Muscle of arm (tissue), 12 donors: ENCODE measurements around the gene URAD. TPM values are rescaled to one million over a fixed set of nuclear protein-coding genes. Genes with fewer than 3 reads are reported as not detected.

Experiments
- DNase-seq: peaks from one replicate; pipeline ENCODE4 v3.0.0-alpha.2; 2013
- polyA plus RNA-seq, 12 donors: library from polyadenylated mRNA; unstranded; fragments of 120-200 nt; gene quantifications; one replicate each; pipeline ENCODE4 v1.2.1, GENCODE V29; 2013; ENCODE audit not compliant: insufficient read length in 12 of 12

The URAD gene
- polyA plus RNA-seq, 12 donors = not detected

DNA sequence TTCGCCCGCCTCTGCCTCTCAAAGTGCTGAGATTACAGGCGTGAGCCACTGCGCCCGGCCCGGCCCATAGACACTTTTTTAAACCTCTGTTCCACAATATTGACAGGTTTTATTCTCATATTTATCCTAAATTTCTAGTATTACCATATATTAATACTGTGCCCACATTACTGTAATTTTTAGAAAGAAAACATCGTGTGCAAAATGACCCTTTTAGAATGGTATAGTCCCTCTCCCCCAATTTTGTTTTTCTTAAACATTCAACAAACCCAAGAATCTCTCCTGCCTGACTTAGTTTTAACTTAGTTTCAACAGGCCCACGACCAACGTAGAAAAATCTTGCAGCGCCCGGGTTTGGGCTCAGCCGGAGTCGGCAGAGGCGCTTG is 28.5 kb downstream of the URAD start:
- DNase-seq = no peak

- DNase-seq = no peak
Measured at GRCh38 chr13:27956576-27957300, 31.8 kb downstream of the URAD start.

GRCh38 chr13:27955014-27955591 is 33.4 kb downstream of the URAD start:
- no peak for DNase-seq

GRCh38 chr13:27954406-27954851 is 34.1 kb downstream of the URAD start:
- no peak for DNase-seq

DNA sequence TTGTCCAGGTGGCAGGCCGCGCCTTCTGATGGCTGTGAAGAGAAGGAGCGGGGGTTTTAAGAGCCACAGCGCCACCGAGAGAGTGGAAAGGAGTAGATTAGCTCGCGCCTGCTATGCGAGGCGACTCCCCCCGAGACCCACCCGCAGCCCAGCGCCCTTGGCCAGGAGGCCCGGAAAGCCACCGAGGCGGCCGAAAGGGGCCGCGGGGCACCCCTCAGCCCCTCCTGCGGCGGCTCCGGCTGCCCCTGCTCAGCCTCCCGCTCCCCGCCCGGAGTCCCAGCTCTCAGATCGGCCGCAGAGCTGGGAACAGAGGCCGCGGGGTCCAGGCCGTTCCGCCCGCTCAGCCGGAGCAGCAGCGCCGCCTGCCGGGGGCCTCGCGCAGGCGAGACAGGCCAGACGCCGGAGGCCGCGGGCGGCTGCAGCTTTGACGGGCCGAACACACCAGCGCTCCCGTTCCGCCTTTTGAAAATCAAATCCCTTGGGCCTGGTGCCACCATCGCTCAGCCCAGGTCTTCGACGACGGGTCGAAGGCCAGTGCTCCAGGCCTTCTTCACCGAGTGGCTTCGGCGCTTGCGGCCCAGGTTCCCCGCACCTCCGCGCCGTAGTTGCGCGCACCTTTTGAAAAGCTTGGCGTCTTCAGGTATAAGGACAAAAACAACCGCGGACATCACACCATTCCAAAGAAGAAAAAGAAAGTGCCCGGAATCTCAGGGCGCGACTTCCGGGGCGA is 34.7 kb downstream of the URAD start:
- DNase-seq = peak; percentile 67

DNA sequence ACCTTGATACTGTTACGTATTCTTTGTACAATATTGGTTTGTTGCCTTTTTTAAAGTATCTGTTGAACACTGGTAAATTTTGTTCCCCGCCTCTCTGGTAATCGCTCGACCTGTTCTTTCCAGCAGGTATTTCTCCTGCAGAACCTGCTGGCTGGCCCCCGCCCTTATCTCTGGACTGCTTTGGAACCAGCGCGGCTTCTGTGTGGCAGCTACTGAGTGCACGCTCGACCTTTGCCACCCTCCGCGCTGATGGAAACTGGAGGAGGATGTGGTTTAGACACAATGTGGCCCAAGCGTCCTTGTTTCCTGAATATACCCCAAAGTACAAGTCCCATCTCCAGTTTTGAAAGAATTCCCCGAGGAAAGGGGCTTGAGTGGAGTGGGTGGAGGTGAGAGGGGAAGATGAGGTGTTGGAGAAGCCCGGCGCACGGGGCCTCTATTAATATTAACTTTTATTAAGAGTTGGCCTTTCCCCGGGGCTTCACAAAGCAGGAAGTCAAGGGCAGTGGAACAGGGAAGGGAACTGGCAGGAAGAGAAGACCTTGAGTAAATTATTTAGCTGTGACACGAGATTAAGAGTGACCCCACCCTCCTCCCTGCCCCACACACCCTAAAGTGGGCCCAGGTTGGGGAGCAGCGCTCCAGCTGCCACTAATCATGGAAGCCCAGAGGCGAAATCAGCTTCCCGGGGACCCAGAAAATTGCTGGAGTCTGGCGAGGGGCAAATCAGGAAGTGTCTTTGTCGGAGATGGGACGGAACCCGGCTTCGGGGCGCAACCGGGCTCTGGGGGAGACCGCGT is 35.4 kb downstream of the URAD start:
- DNase-seq = no peak

DNA sequence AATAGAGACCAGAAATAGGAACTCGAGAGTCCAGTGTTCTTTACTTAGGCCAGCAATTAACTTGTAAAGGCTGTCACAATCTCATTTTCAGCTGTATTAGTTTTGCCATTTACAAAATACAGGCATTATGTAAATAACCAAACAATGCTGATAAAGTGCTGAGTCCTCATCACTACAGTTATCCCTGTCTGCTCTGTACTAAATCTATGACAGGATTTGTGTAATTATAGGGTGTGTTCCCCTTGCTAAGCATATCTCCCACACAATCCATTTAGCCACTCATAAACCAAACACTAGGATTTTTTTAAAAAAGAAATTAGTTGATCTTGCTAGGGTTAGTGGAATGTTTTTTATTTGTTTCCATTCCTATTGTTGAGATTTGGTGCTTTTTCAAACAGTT is 45.5 kb downstream of the URAD start:
- no peak for DNase-seq

GRCh38 chr13:27933580-27934328 is 54.7 kb downstream of the URAD start:
- no peak for DNase-seq

DNA sequence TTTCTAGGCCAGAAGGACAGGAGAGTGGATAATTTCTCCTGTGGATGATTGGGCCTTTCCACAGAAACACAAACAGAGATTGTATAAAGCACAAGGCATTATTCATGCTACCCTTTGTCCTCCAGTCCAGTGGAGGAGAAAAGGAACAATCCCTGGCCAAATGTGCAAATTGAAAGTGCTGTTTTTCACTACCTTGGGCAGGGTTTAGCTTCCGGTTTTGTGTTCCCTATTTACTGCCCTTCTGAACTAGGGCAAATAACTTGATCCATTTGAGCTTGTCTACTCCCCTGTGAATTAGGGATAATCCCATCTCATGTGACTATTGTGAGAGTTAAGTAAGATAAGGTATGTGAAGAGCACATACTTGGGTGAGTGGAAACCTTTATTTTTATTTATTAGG is 55.4 kb downstream of the URAD start:
- no peak for DNase-seq

DNA sequence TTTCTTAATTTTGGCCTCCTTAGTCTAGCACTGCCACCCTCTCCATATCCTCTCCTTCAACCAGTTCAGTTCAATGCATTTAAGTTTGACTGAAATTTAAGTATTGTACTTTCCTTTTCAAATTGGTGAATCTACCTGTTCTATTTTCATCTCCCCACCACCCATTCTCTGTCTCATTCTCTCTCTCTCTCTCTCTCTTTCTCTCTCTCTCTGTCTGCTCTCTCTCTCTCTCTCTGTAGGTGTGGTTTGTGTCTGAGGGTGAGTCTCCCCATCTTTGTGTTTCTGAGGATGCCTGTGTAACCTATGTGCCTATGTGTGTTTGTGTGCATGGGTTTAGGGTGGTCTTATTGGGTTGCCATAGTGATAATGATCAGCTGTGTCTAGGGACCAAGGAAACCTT is 58.6 kb downstream of the URAD start:
- no peak for DNase-seq

DNA sequence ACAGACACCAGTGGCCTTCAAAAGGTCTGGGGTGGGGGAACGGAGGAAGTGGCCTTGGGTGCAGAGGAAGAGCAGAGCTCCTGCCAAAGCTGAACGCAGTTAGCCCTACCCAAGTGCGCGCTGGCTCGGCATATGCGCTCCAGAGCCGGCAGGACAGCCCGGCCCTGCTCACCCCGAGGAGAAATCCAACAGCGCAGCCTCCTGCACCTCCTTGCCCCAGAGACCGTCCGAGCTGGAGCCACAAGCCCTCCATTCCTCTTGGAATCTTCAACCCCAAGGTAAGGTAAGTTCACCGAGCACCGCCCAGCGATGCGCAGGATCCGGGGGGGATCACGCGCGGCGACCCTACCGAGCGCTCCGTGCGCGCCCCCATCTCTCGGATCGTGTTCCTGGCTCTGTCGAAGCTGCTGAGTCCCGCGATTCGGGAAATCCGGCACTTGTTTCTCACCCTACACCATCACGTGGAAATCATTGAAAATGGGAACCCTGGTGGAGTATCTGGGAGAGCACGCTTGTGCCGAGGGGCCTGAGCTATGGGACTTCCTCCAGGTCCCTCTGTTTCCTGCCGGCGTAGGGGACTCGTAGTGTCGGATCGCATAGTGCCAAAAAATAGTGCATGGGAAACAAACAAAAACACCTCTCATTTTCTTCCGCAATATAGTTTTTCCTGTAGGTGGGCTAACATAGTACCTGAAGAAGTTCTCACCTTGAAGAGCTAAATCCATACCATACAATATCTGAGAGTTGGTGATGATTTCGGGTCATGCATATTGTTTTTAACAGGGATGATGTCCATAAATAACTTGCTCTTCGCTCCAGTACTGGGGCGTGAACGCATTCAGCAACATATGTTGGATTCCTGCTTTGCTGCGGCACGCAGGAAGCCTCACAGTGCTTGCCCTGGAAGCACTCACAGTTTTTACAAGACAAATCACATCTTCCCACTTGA is 59.4 kb downstream of the URAD start:
- DNase-seq = no peak

DNA sequence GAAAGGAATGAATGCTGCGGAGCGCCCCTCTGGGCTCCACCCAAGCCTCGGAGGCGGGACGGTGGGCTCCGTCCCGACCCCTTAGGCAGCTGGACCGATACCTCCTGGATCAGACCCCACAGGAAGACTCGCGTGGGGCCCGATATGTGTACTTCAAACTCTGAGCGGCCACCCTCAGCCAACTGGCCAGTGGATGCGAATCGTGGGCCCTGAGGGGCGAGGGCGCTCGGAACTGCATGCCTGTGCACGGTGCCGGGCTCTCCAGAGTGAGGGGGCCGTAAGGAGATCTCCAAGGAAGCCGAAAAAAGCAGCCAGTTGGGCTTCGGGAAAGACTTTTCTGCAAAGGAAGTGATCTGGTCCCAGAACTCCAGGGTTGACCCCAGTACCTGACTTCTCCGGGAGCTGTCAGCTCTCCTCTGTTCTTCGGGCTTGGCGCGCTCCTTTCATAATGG is 60.1 kb downstream of the URAD start:
- no peak for DNase-seq

Other genes starting within 250 kb of the URAD start
- gene GSX1, start 196.2 kb downstream of the URAD start, polyA plus RNA-seq = not detected
- not detected for gene PDX1, start 68.7 kb downstream of the URAD start, polyA plus RNA-seq
- gene CDX2, start 19.4 kb downstream of the URAD start, polyA plus RNA-seq = 10 to 100 TPM in 1 of 12 donors, not detected in 11; 15.9 TPM
- 1 to 10 TPM in 1 of 12 donors, under 1 TPM in 9, not detected in 2; 0.05 to 1.0 (median 0.23) TPM for gene FLT3, start 111.9 kb upstream of the URAD start, polyA plus RNA-seq
- gene PAN3, start 149.9 kb upstream of the URAD start, polyA plus RNA-seq = 10 to 100 TPM in 11 of 12 donors, not detected in 1; 18.8 to 34.4 (median 25.1) TPM